ENCODE results near the gene LHFPL6. TPM values are rescaled to one million over a fixed set of nuclear protein-coding genes. Genes with fewer than 3 reads are reported as not detected.

Gene LHFPL6
- total and polyA plus RNA-seq, 2 experiments from 2014 or later: 7.8 to 9.5 TPM

- TF ChIP-seq, protein P1, sequence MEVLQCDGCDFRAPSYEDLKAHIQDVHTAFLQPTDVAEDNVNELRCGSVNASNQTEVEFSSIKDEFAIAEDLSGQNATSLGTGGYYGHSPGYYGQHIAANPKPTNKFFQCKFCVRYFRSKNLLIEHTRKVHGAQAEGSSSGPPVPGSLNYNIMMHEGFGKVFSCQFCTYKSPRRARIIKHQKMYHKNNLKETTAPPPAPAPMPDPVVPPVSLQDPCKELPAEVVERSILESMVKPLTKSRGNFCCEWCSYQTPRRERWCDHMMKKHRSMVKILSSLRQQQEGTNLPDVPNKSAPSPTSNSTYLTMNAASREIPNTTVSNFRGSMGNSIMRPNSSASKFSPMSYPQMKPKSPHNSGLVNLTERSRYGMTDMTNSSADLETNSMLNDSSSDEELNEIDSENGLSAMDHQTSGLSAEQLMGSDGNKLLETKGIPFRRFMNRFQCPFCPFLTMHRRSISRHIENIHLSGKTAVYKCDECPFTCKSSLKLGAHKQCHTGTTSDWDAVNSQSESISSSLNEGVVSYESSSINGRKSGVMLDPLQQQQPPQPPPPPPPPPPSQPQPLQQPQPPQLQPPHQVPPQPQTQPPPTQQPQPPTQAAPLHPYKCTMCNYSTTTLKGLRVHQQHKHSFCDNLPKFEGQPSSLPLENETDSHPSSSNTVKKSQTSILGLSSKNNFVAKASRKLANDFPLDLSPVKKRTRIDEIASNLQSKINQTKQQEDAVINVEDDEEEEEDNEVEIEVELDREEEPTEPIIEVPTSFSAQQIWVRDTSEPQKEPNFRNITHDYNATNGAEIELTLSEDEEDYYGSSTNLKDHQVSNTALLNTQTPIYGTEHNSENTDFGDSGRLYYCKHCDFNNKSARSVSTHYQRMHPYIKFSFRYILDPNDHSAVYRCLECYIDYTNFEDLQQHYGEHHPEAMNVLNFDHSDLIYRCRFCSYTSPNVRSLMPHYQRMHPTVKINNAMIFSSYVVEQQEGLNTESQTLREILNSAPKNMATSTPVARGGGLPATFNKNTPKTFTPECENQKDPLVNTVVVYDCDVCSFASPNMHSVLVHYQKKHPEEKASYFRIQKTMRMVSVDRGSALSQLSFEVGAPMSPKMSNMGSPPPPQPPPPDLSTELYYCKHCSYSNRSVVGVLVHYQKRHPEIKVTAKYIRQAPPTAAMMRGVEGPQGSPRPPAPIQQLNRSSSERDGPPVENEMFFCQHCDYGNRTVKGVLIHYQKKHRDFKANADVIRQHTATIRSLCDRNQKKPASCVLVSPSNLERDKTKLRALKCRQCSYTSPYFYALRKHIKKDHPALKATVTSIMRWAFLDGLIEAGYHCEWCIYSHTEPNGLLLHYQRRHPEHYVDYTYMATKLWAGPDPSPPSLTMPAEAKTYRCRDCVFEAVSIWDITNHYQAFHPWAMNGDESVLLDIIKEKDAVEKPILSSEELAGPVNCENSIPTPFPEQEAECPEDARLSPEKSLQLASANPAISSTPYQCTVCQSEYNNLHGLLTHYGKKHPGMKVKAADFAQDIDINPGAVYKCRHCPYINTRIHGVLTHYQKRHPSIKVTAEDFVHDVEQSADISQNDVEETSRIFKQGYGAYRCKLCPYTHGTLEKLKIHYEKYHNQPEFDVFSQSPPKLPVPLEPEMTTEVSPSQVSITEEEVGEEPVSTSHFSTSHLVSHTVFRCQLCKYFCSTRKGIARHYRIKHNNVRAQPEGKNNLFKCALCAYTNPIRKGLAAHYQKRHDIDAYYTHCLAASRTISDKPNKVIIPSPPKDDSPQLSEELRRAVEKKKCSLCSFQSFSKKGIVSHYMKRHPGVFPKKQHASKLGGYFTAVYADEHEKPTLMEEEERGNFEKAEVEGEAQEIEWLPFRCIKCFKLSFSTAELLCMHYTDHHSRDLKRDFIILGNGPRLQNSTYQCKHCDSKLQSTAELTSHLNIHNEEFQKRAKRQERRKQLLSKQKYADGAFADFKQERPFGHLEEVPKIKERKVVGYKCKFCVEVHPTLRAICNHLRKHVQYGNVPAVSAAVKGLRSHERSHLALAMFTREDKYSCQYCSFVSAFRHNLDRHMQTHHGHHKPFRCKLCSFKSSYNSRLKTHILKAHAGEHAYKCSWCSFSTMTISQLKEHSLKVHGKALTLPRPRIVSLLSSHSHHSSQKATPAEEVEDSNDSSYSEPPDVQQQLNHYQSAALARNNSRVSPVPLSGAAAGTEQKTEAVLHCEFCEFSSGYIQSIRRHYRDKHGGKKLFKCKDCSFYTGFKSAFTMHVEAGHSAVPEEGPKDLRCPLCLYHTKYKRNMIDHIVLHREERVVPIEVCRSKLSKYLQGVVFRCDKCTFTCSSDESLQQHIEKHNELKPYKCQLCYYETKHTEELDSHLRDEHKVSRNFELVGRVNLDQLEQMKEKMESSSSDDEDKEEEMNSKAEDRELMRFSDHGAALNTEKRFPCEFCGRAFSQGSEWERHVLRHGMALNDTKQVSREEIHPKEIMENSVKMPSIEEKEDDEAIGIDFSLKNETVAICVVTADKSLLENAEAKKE (CRISPR knock-in tag; IDR thresholded peaks at IDR 0.05): no peak
- TF ChIP-seq NANOG (IDR thresholded peaks at IDR 0.05; ENCODE audit: borderline replicate concordance): no peak
- TF ChIP-seq STAT1 (IDR thresholded peaks at IDR 0.05; ENCODE audit: unreplicated experiment): no peak
- no peak for TF ChIP-seq POLR2AphosphoS5 (IDR thresholded peaks at IDR 0.05; ENCODE audit: low read depth)
- no peak for TF ChIP-seq REST (IDR thresholded peaks at IDR 0.05; ENCODE audit: unreplicated experiment)
- no peak for TF ChIP-seq ETS1 (IDR thresholded peaks at IDR 0.05)
- TF ChIP-seq CREB1 (CRISPR knock-in tag; IDR thresholded peaks at IDR 0.05; ENCODE audit: low read depth): no peak
- no peak for TF ChIP-seq ZNF331 (CRISPR knock-in tag; IDR thresholded peaks at IDR 0.05; ENCODE audit: low read depth)
Observed at GRCh38 chr13:39561971-39562370, 41.0 kb downstream of the LHFPL6 start (continued).

Data from GM23338 (cell line).